Loucy (cell line): Measurements from ENCODE around the gene LTB4R2.

Source experiments
- H2AFZ ChIP-seq: fragments of 200-600 bp; sonication (generic); 2 replicates; pipeline ENCODE4 v1.6.0; 2016; ENCODE audit warnings: antibody characterized with exemption, mild to moderate bottlenecking, low read length, moderate library complexity
- H3F3A ChIP-seq: fragments of 200-600 bp; 2 replicates; pipeline ENCODE4 v1.6.0; 2016; ENCODE audit warnings: antibody characterized with exemption, low read depth, mild to moderate bottlenecking
- H3K27me3 ChIP-seq: fragments of 200-600 bp; sonication (generic); 2 replicates; pipeline ENCODE4 v1.6.1; 2014; ENCODE audit warnings: low read length, mild to moderate bottlenecking; ENCODE audit not compliant: insufficient read depth, poor library complexity, severe bottlenecking
- H3K36me3 ChIP-seq: fragments of 200-600 bp; sonication (generic); 2 replicates; pipeline ENCODE4 v1.6.1; 2016; ENCODE audit warnings: low read length; ENCODE audit not compliant: insufficient read depth
- H3K4me1 ChIP-seq: fragments of 200-600 bp; sonication (generic); 2 replicates; pipeline ENCODE4 v1.5.1; 2014; ENCODE audit warnings: low read length, mild to moderate bottlenecking; ENCODE audit not compliant: insufficient read depth, poor library complexity, severe bottlenecking
- H3K4me2 ChIP-seq: fragments of 200-600 bp; sonication (generic); 2 replicates; pipeline ENCODE4 v1.6.0; 2014; ENCODE audit warnings: antibody characterized with exemption, low read length, low read depth, mild to moderate bottlenecking; ENCODE audit not compliant: poor library complexity, severe bottlenecking
- H3K4me3 ChIP-seq: fragments of 200-600 bp; sonication (generic); 2 replicates; pipeline ENCODE4 v1.5.1; 2014; ENCODE audit warnings: low read length, mild to moderate bottlenecking, mixed read lengths; ENCODE audit not compliant: poor library complexity, severe bottlenecking
- H3K79me2 ChIP-seq: fragments of 200-600 bp; sonication (generic); 2 replicates; pipeline ENCODE4 v1.6.1; 2014; ENCODE audit warnings: low read length; ENCODE audit not compliant: insufficient read depth
- H3K9ac ChIP-seq: fragments of 200-600 bp; sonication (generic); 2 replicates; pipeline ENCODE4 v1.6.0; 2014; ENCODE audit warnings: mild to moderate bottlenecking, low read depth, low read length, moderate library complexity; ENCODE audit not compliant: poor library complexity, severe bottlenecking
- H3K9me2 ChIP-seq: fragments of 200-600 bp; sonication (generic); replicated peaks from 2 replicates; pipeline ENCODE4 v1.6.1; 2016; ENCODE audit warnings: low read depth, low read length, mixed read lengths
- H3K9me3 ChIP-seq: fragments of 200-600 bp; sonication (generic); 2 replicates; pipeline ENCODE4 v1.6.1; 2014; ENCODE audit warnings: mild to moderate bottlenecking, antibody characterized with exemption, low read length, low read depth; ENCODE audit not compliant: insufficient read depth
- H4K20me1 ChIP-seq: fragments of 200-600 bp; sonication (generic); 2 replicates; pipeline ENCODE4 v1.6.0; 2014; ENCODE audit warnings: antibody characterized with exemption, low read length, mild to moderate bottlenecking; ENCODE audit not compliant: insufficient read depth, poor library complexity, severe bottlenecking
- EZH2phosphoT487 ChIP-seq: fragments of 200-600 bp; IDR thresholded peaks from 2 replicates; pipeline ENCODE4 v1.6.1; 2018; ENCODE audit warnings: antibody characterized with exemption, mild to moderate bottlenecking, moderate library complexity, borderline replicate concordance
- TF ChIP-seq, protein P1 (sequence below): fragments of 200-600 bp; sonication (generic); conservative IDR thresholded peaks from 2 replicates; pipeline ENCODE4 v1.5.1; 2014; ENCODE audit warnings: mild to moderate bottlenecking, antibody characterized with exemption, low read length

The LTB4R2 gene

DNA sequence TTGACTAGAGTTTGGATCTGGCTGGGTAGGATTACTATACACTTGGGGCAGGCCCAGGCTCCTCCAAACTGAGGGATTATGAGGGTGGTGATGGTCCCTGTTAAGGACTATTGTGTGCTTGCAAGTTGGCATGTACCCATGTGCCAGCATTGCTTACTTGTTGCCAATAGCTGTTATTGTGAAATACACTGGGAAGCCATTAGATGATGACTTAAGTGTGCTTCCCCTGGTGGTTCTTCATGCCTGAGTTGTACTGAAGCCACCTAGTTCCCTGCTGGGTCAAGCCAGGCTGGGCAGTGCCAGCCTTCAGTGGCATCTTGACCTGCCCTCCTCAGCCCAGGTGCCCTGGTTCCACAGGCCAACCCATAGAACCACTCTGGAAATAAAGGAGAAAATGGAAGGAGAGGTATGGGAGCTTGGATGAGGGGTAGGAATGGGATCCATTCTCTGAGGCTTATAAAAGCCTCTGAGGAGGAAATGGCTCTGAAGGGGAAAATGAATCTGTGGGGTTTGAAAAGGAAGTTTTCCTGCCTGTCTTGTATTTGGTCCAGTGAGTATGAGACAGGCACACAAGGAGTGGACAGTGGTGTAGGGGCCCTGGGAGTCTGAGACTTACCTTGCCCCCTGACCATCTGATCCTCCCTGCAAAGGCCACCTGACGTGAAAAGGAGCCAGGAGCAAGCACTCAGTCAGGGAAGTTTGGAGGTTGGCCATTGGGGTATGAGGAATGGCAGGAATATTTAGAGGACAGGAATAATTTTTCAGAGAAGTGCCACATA lies 2.1 kb downstream of the LTB4R2 start:
- Histone ChIP-seq H3K36me3 (no peaks in the 10 kb centered on the region), H3K79me2 (no peaks in the 10 kb centered on the region), H3F3A (no peaks in the 10 kb centered on the region), H3K9me2 (no peaks in the 10 kb centered on the region), H2AFZ (no peak overlapping the region), H3K9me3 (no peaks in the 10 kb centered on the region), H3K27me3 (no peaks in the 10 kb centered on the region), H3K9ac (peak overlapping the region; percentile 54), H4K20me1 (no peaks in the 10 kb centered on the region), H3K4me1 (peaks cover 24% of the 10 kb centered on the region), H3K4me3 (no peak overlapping the region), H3K4me2 (no peak overlapping the region)
- TF ChIP-seq EZH2phosphoT487, result no peak
- TF ChIP-seq, protein P1, sequence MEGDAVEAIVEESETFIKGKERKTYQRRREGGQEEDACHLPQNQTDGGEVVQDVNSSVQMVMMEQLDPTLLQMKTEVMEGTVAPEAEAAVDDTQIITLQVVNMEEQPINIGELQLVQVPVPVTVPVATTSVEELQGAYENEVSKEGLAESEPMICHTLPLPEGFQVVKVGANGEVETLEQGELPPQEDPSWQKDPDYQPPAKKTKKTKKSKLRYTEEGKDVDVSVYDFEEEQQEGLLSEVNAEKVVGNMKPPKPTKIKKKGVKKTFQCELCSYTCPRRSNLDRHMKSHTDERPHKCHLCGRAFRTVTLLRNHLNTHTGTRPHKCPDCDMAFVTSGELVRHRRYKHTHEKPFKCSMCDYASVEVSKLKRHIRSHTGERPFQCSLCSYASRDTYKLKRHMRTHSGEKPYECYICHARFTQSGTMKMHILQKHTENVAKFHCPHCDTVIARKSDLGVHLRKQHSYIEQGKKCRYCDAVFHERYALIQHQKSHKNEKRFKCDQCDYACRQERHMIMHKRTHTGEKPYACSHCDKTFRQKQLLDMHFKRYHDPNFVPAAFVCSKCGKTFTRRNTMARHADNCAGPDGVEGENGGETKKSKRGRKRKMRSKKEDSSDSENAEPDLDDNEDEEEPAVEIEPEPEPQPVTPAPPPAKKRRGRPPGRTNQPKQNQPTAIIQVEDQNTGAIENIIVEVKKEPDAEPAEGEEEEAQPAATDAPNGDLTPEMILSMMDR, result no peak

DNA sequence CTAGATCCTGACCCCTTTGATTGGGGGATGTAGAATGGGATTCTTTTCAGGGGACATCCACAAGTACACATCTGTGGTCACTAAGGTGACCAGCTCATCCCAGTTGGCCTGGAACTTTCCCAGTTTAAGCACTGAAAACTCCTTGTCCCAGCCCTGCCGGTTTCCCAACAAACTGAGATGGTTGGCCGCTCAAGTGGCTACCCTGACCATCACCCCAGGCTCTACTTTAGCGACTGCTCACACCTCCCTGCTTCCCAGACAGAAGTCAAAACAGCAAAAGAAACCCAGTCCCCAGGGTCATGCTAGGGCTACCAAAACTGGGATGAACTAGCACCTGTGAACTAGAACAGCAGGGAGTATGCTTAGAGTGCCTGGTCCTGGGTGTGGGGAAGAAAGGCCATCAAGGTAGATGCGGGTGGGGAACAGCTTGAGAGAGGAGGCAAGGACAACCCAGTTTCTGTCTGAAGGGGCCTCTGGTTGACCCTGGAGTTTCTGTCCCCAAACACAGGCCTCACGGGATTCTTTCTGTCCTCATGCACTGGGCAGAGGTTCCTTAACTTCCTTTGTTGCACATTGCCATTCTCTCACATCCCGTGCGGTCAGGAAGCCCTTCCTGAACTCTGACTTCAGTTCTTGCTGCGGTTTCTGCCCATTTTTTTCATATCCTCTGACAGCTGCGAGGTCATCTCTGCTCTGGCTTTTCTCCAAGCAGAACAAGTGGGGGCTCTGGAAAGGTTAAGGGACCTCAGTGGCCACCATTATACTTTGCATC lies 3.0 kb downstream of the LTB4R2 start:
- no peaks in the 10 kb centered on the region for H3K9me2 ChIP-seq
- no peaks in the 10 kb centered on the region for H4K20me1 ChIP-seq
- peaks cover 24% of the 10 kb centered on the region for H3K4me1 ChIP-seq
- peak overlapping the region; percentile 32 for H3K4me3 ChIP-seq
- no peak for TF ChIP-seq EZH2phosphoT487
- peak overlapping the region; percentile 65 for H3K4me2 ChIP-seq
- no peaks in the 10 kb centered on the region for H3K79me2 ChIP-seq
- no peaks in the 10 kb centered on the region for H3K27me3 ChIP-seq
- no peak overlapping the region for H2AFZ ChIP-seq
- no peaks in the 10 kb centered on the region for H3K9me3 ChIP-seq
- H3F3A ChIP-seq, result no peaks in the 10 kb centered on the region
- no peaks in the 10 kb centered on the region for H3K36me3 ChIP-seq
- H3K9ac ChIP-seq, result peak overlapping the region; percentile 54

DNA sequence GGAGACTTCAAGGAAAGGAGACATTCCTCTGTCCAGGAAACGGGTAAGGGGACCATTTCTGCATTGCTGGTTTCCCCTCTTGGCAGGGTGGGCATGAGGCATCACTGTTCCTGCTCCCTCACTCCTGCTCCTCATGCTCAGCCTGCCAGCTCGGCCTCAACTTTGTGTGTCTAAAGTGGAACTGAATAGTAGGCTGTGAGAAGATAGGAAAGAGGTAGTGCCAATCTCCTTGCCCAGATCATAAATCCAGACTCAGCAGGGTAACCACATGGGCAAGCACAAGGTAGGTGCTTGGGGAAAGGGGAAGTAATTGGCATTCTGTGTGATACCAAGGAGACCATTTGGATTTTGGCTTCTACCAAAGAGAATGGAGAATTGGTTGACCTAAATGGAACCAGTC lies 4.0 kb downstream of the LTB4R2 start:
- Histone ChIP-seq H2AFZ (no peak overlapping the region), H3K9me3 (no peaks in the 10 kb centered on the region), H3F3A (no peaks in the 10 kb centered on the region), H4K20me1 (no peaks in the 10 kb centered on the region), H3K9me2 (no peaks in the 10 kb centered on the region), H3K27me3 (no peaks in the 10 kb centered on the region), H3K4me1 (peaks cover 24% of the 10 kb centered on the region), H3K9ac (peak overlapping the region; percentile 57), H3K36me3 (no peaks in the 10 kb centered on the region), H3K79me2 (no peaks in the 10 kb centered on the region), H3K4me2 (peak overlapping the region; percentile 65), H3K4me3 (peak overlapping the region; percentile 23)
- TF ChIP-seq EZH2phosphoT487, result no peak
- TF ChIP-seq, protein P1, result no peak
